B cell (primary cell): ENCODE data around the gene MRAP2. TPM values are rescaled to one million over a fixed set of nuclear protein-coding genes. Genes with fewer than 3 reads are reported as not detected.

Source experiments
- ATAC-seq: fragments of 200-7000 bp; cut with Tn5 transposase; one replicate; pipeline ENCODE4 v1.10.0; 2021; ENCODE audit warnings: low read depth, mild to moderate bottlenecking, moderate number of reproducible peaks, moderate library complexity
- CTCF ChIA-PET: fragments of 350-600 bp; sonication (Branson Sonifier 250); formaldehyde crosslinking; loops from one replicate; lab custom pipeline; 2021; ENCODE audit warnings: antibody characterized with exemption, inconsistent platforms; lab: Charles Lee
- POLR2A ChIA-PET: fragments of 350-600 bp; sonication (Branson Sonifier 250); formaldehyde crosslinking; loops from one replicate; lab custom pipeline; 2021; ENCODE audit warnings: antibody characterized with exemption; lab: Charles Lee
- DNase-seq: peaks from one replicate; pipeline ENCODE4 v3.0.0; 2013
- H2AFZ ChIP-seq: 2 replicates; pipeline ENCODE4 v1.6.1; 2012; ENCODE audit warnings: mild to moderate bottlenecking, low read depth, low read length; ENCODE audit not compliant: insufficient read depth, poor library complexity, severe bottlenecking
- H3K27ac ChIP-seq, 2 donors: 1 replicate in 1 of 2; 2 replicates in 1 of 2; pipeline ENCODE4 v1.5.1; 2012 to 2013; ENCODE audit warnings: low read length in 2 of 2, mild to moderate bottlenecking in 2 of 2, moderate library complexity in 1 of 2
- H3K27me3 ChIP-seq, 4 experiments: fragments of 200-600 bp in 1 of 4; sonication (generic) in 1 of 4; replicated peaks in 1 of 4; 1 replicate in 2 of 4; 2 replicates in 2 of 4; pipeline versions ENCODE4 v1.6.1 to v1.7.0; 2013 to 2016; ENCODE audit warnings: low read length in 3 of 4, mild to moderate bottlenecking in 2 of 4, mixed read lengths in 1 of 4, moderate library complexity in 1 of 4; ENCODE audit not compliant: insufficient read depth in 4 of 4, control insufficient read depth in 3 of 4; ENCODE audit errors: control extremely low read depth in 1 of 4
- H3K36me3 ChIP-seq, 2 experiments: replicated peaks in 1 of 2; 1 replicate in 1 of 2; 2 replicates in 1 of 2; pipeline versions ENCODE4 v1.6.1 to v1.7.1; 2013; ENCODE audit warnings: low read length in 1 of 2; ENCODE audit not compliant: insufficient read depth in 2 of 2, control insufficient read depth in 1 of 2; ENCODE audit errors: control extremely low read depth in 1 of 2, extremely low read depth in 1 of 2
- H3K4me1 ChIP-seq, 2 donors: fragments of 200-600 bp in 1 of 2; sonication (generic) in 1 of 2; 1 replicate in 1 of 2; 2 replicates in 1 of 2; pipeline versions ENCODE4 v1.5.1 to v1.6.1; 2013 to 2017; ENCODE audit warnings: low read length in 2 of 2; ENCODE audit not compliant: control insufficient read depth in 2 of 2, insufficient read depth in 2 of 2
- H3K4me2 ChIP-seq: replicated peaks from 2 replicates; pipeline ENCODE3; 2012; ENCODE audit warnings: mild to moderate bottlenecking, low read depth, low read length; ENCODE audit not compliant: poor library complexity, severe bottlenecking
- H3K4me3 ChIP-seq, 5 experiments: fragments of 200-600 bp in 1 of 5; sonication (generic) in 1 of 5; 1 replicate in 3 of 5; 2 replicates in 2 of 5; pipeline versions ENCODE4 v1.5.1 to v1.7.0; 2011 to 2016; ENCODE audit warnings: low read length in 4 of 5, mild to moderate bottlenecking in 4 of 5, low read depth in 2 of 5, control low read depth in 1 of 5, moderate library complexity in 1 of 5; ENCODE audit not compliant: insufficient read depth in 1 of 5; ENCODE audit errors: control extremely low read depth in 1 of 5, extremely low read depth in 1 of 5
- H3K79me2 ChIP-seq: fragments of 200-600 bp; sonication (generic); one replicate; pipeline ENCODE4 v1.6.0; 2016; ENCODE audit warnings: low read length; ENCODE audit not compliant: control insufficient read depth, insufficient read depth
- H3K9ac ChIP-seq: fragments of 200-600 bp; sonication (generic); 2 replicates; pipeline ENCODE4 v1.6.1; 2017; ENCODE audit warnings: mild to moderate bottlenecking, low read length, moderate library complexity
- H3K9me3 ChIP-seq, 3 donors: one replicate each; pipeline versions ENCODE4 v1.6.1 to v1.7.1; 2013; ENCODE audit warnings: low read length in 2 of 3; ENCODE audit not compliant: control insufficient read depth in 2 of 3, insufficient read depth in 1 of 3; ENCODE audit errors: control extremely low read depth in 1 of 3
- H4K20me1 ChIP-seq: 2 replicates; pipeline ENCODE4 v1.6.0; 2012; ENCODE audit warnings: mild to moderate bottlenecking, low read length; ENCODE audit not compliant: insufficient read depth, control insufficient read depth, poor library complexity, severe bottlenecking
- H3K27ac Mint-ChIP-seq: one replicate; pipeline ENCODE4 v1.8.0; 2021; ENCODE audit warnings: mixed read lengths
- H3K27me3 Mint-ChIP-seq: one replicate; pipeline ENCODE4 v1.8.0; 2021; ENCODE audit warnings: mixed read lengths
- H3K4me1 Mint-ChIP-seq: one replicate; pipeline ENCODE4 v1.8.0; 2021; ENCODE audit warnings: mixed read lengths
- H3K4me3 Mint-ChIP-seq: one replicate; pipeline ENCODE4 v1.8.0; 2021; ENCODE audit warnings: mixed read lengths
- H3K9me3 Mint-ChIP-seq: one replicate; pipeline ENCODE4 v1.8.0; 2022; ENCODE audit warnings: mixed read lengths; ENCODE audit not compliant: insufficient read depth
- EZH2 ChIP-seq: IDR thresholded peaks from 2 replicates; pipeline ENCODE4 v1.6.1; 2012; ENCODE audit warnings: borderline replicate concordance, low read depth, mild to moderate bottlenecking, moderate library complexity, low read length; ENCODE audit not compliant: insufficient read depth, poor library complexity, severe bottlenecking
- WGBS: methylation state at CpG from one replicate; pipeline ENCODE4 v1.1.5; 2013; ENCODE audit warnings: missing lambda C conversion rate; ENCODE audit not compliant: insufficient coverage; 5-methylcytosine and 5-hydroxymethylcytosine counted together
- intact Hi-C: fragments of 100-400 bp; cut with micrococcal nuclease; formaldehyde crosslinking; loops from one replicate; pipeline ENCODE4 v1.10.0; 2022
- polyA plus RNA-seq: library from polyadenylated mRNA; depleted of rRNA; stranded (reverse); fragments of >200 nt; gene quantifications from 2 replicates; pipeline ENCODE4 v1.2.3, GENCODE V29; 2012
- total RNA-seq, 2 donors: library from RNA; stranded (reverse); fragments of 120-200 nt in 1 of 2; gene quantifications; 1 replicate in 1 of 2; 2 replicates in 1 of 2; pipeline versions ENCODE4 v1.2.3 to v1.2.4, GENCODE V29; 2013 to 2022
- TF ChIP-seq, protein P1 (sequence below): fragments of 200-600 bp; IDR thresholded peaks from one replicate; pipeline ENCODE4 v1.8.0; 2022; ENCODE audit warnings: antibody characterized with exemption, mild to moderate bottlenecking

The MRAP2 gene
- total and polyA plus RNA-seq, 2 donors (not counting 1 experiment from before 2014, with no cell fraction given): not detected

GRCh38 chr6:84035484-84035883, 1.9 kb downstream of the MRAP2 start:
- no peak overlapping the region for H3K27ac Mint-ChIP-seq
- Histone ChIP-seq H3K4me1 (peaks cover 9 to 13% of the 10 kb centered on the region in 2 donors), H4K20me1 (no peaks in the 10 kb centered on the region), H3K79me2 (no peaks in the 10 kb centered on the region), H3K4me2 (no peak overlapping the region), H3K36me3 (no peaks in the 10 kb centered on the region), H2AFZ (no peak overlapping the region), H3K9me3 (peaks cover 0 to 11% (median 0%) of the 10 kb centered on the region in 3 donors), H3K27me3 (peaks cover 0 to 27% (median 9%) of the 10 kb centered on the region in 4 experiments), H3K9ac (no peak overlapping the region), H3K4me3 (no peak overlapping the region), H3K27ac (no peak overlapping the region)
- WGBS: 100% methylated on average over 5 of the region's 6 CpGs
- no peak for DNase-seq
- ChIA-PET CTCF (no interaction called here), POLR2A (no interaction called here)
- peak overlapping the region; percentile 20 for H3K4me3 Mint-ChIP-seq
- no peak for TF ChIP-seq EZH2
- TF ChIP-seq, protein P1, sequence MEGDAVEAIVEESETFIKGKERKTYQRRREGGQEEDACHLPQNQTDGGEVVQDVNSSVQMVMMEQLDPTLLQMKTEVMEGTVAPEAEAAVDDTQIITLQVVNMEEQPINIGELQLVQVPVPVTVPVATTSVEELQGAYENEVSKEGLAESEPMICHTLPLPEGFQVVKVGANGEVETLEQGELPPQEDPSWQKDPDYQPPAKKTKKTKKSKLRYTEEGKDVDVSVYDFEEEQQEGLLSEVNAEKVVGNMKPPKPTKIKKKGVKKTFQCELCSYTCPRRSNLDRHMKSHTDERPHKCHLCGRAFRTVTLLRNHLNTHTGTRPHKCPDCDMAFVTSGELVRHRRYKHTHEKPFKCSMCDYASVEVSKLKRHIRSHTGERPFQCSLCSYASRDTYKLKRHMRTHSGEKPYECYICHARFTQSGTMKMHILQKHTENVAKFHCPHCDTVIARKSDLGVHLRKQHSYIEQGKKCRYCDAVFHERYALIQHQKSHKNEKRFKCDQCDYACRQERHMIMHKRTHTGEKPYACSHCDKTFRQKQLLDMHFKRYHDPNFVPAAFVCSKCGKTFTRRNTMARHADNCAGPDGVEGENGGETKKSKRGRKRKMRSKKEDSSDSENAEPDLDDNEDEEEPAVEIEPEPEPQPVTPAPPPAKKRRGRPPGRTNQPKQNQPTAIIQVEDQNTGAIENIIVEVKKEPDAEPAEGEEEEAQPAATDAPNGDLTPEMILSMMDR: no peak
- peaks cover 55% of the 10 kb centered on the region for H3K27me3 Mint-ChIP-seq
- H3K4me1 Mint-ChIP-seq: peaks cover 14% of the 10 kb centered on the region
- intact Hi-C loops: no loop called here
- no peak for ATAC-seq
- H3K9me3 Mint-ChIP-seq: peaks cover 2% of the 10 kb centered on the region

- Histone ChIP-seq H3K4me2 (no peak overlapping the region), H4K20me1 (no peaks in the 10 kb centered on the region), H3K4me1 (peaks cover 9 to 13% of the 10 kb centered on the region in 2 donors), H2AFZ (no peak overlapping the region), H3K27me3 (peaks cover 0 to 25% (median 9%) of the 10 kb centered on the region in 4 experiments), H3K9me3 (peaks cover 0 to 8% (median 0%) of the 10 kb centered on the region in 3 donors), H3K36me3 (no peaks in the 10 kb centered on the region), H3K27ac (no peak overlapping the region), H3K4me3 (no peak overlapping the region), H3K79me2 (no peaks in the 10 kb centered on the region), H3K9ac (no peak overlapping the region)
- intact Hi-C loops: no loop called here
- Mint-ChIP-seq H3K27ac (no peak overlapping the region), H3K4me1 (peaks cover 14% of the 10 kb centered on the region), H3K4me3 (no peak overlapping the region), H3K27me3 (peaks cover 51% of the 10 kb centered on the region), H3K9me3 (peaks cover 2% of the 10 kb centered on the region)
- TF ChIP-seq, protein P1: no peak
- no peak for TF ChIP-seq EZH2
- ChIA-PET POLR2A (no interaction called here), CTCF (no interaction called here)
- ATAC-seq (no peak), DNase-seq (no peak)
- WGBS: 97% methylated on average over 19 of the region's 24 CpGs
Measured at GRCh38 chr6:84037425-84038089, 4.0 kb downstream of the MRAP2 start.
